Upper lobe of right lung (tissue), 1 donor: ENCODE results near the gene SLC15A3. TPM values are rescaled to one million over a fixed set of nuclear protein-coding genes. Genes with fewer than 3 reads are reported as not detected.

Experiments
- ATAC-seq: fragments of 200-7000 bp; cut with Tn5 transposase; one replicate; pipeline ENCODE4 v1.9.1; 2020; ENCODE audit warnings: mild to moderate bottlenecking, moderate library complexity
- DNase-seq: peaks from one replicate; pipeline ENCODE4 v3.0.0-alpha.2; 2020
- H3K27ac ChIP-seq: fragments of 200-600 bp; one replicate; pipeline ENCODE4 v1.8.0; 2022
- H3K27me3 ChIP-seq: fragments of 200-600 bp; one replicate; pipeline ENCODE4 v1.8.0; 2022; ENCODE audit warnings: mild to moderate bottlenecking
- H3K36me3 ChIP-seq: fragments of 200-600 bp; one replicate; pipeline ENCODE4 v1.8.0; 2022
- H3K4me1 ChIP-seq: fragments of 200-600 bp; one replicate; pipeline ENCODE4 v1.8.0; 2022
- H3K4me3 ChIP-seq: fragments of 200-600 bp; one replicate; pipeline ENCODE4 v1.8.0; 2022; ENCODE audit warnings: mild to moderate bottlenecking
- H3K9me3 ChIP-seq: fragments of 200-600 bp; one replicate; pipeline ENCODE4 v1.8.0; 2022
- CTCF ChIP-seq: fragments of 200-600 bp; IDR thresholded peaks from one replicate; pipeline ENCODE4 v1.8.0; 2022; ENCODE audit warnings: antibody characterized with exemption
- intact Hi-C: fragments of 100-400 bp; cut with DNase I; formaldehyde crosslinking; loops from one replicate; pipeline ENCODE4 v1.11.0; 2022
- total RNA-seq: library from RNA; stranded (reverse); fragmentation: NEBNext Ultra II Directional; extraction: Animal tissue kit (Norgen Biotek cat#: 25700); gene quantifications from one replicate; pipeline ENCODE4 v1.2.1, GENCODE V29; 2021
- donor health status: DM: no; HTN: yes; CAD: no; lungs with severe emphysema.

SLC15A3 gene
- total RNA-seq, 1 donor from 2014 or later = 139 TPM

GRCh38 chr11:60928563-60929001, 23.4 kb downstream of the SLC15A3 start:
- no peak overlapping the region for H3K27ac ChIP-seq
- DNase-seq (peak; percentile 61), ATAC-seq (no peak)
- peaks cover 15% of the 10 kb centered on the region for H3K4me1 ChIP-seq
- peaks cover 9% of the 10 kb centered on the region for H3K27me3 ChIP-seq
- no peak for TF ChIP-seq CTCF
- no peaks in the 10 kb centered on the region for H3K9me3 ChIP-seq
- intact Hi-C loops = no loop called here
- no peak overlapping the region for H3K4me3 ChIP-seq
- H3K36me3 ChIP-seq = no peaks in the 10 kb centered on the region

DNA sequence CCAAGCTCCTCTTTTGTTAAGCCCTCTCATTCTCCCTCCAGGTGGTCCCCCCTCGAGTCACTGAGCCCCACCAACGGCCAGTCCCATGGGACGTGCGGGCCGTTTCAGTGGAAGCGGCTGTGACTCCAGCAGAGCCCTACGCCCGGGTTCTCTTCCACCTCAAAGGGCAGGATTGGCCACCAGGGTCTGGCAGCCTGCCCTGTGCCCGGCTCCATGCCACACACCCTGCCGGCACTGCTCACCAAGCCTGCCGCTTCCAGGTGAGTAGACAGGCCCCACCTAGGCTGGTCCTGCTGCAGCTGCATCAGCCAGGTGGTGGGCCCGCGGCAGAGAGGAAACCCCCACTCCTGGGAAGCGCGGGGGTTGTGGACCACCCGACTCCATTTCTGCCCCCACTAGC, 24.4 kb downstream of the SLC15A3 start:
- H3K4me3 ChIP-seq = no peak overlapping the region
- H3K27ac ChIP-seq = no peak overlapping the region
- intact Hi-C loops = no loop called here
- peaks cover 8% of the 10 kb centered on the region for H3K36me3 ChIP-seq
- H3K27me3 ChIP-seq = peaks cover 9% of the 10 kb centered on the region
- peaks cover 15% of the 10 kb centered on the region for H3K4me1 ChIP-seq
- H3K9me3 ChIP-seq = no peaks in the 10 kb centered on the region
- DNase-seq = peak; percentile 59
- ATAC-seq = no peak
- TF ChIP-seq CTCF = no peak

- H3K36me3 ChIP-seq = peaks cover 13% of the 10 kb centered on the region
- H3K27ac ChIP-seq = no peak overlapping the region
- H3K4me1 ChIP-seq = peaks cover 15% of the 10 kb centered on the region
- H3K9me3 ChIP-seq = no peaks in the 10 kb centered on the region
- no peak for TF ChIP-seq CTCF
- no peak for ATAC-seq
- intact Hi-C loops = no loop called here
- peaks cover 9% of the 10 kb centered on the region for H3K27me3 ChIP-seq
- no peak overlapping the region for H3K4me3 ChIP-seq
- peak; percentile 55 for DNase-seq
These were observed 24.8 kb downstream of the SLC15A3 start for GRCh38 chr11:60927061-60927592.

DNA sequence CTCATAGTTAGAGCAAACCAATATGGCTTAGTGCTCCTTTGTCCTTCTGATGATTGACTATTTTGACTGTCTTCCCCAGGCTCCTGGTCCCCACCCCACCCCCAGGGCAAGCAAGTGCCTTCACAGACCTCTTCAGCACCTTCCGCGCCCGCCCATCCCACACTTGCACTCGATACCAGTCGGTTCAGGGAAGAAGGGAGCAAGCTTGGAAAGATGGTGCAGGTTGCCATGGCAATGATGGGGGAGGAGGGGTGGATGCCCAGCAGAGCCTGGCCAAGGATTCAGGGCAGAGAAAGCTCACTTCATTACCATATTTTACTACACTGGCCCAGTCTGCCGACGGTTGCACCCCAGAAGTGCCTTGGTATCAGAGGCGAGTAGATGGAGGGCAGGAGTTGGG, 25.5 kb downstream of the SLC15A3 start:
- peaks cover 9% of the 10 kb centered on the region for H3K27me3 ChIP-seq
- no peaks in the 10 kb centered on the region for H3K9me3 ChIP-seq
- DNase-seq (no peak), ATAC-seq (no peak)
- no peak overlapping the region for H3K4me3 ChIP-seq
- H3K4me1 ChIP-seq = peaks cover 15% of the 10 kb centered on the region
- no peak for TF ChIP-seq CTCF
- H3K27ac ChIP-seq = no peak overlapping the region
- intact Hi-C loops = no loop called here
- H3K36me3 ChIP-seq = peaks cover 19% of the 10 kb centered on the region

DNA sequence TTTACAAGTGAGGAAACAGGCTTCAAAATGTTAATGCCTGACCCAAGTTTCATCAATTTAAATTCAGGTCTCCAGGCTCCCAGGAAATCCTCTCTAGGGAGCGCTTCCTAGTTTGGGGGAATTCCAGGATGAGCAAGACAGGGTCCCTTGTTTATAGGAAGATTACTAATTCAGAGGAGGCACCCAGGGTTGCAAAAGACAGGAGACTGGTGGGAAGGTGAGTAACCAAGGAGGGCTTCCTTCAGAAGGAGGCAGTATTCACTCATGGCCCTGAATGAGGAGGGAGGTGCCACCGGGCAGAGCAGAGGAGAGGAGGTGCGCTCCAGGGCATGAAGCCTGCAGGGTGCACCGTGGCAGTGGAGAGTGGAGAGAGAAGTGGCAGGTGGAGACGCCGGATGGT, 26.1 kb downstream of the SLC15A3 start:
- intact Hi-C loops = no loop called here
- H3K4me3 ChIP-seq = no peak overlapping the region
- H3K9me3 ChIP-seq = no peaks in the 10 kb centered on the region
- H3K27me3 ChIP-seq = peaks cover 9% of the 10 kb centered on the region
- peaks cover 25% of the 10 kb centered on the region for H3K36me3 ChIP-seq
- DNase-seq (no peak), ATAC-seq (peak; percentile 3)
- no peak overlapping the region for H3K27ac ChIP-seq
- H3K4me1 ChIP-seq = peaks cover 15% of the 10 kb centered on the region
- TF ChIP-seq CTCF = no peak
